H9 (cell line): Measurements from ENCODE around the gene SLC25A29. TPM values are rescaled to one million over a fixed set of nuclear protein-coding genes. Genes with fewer than 3 reads are reported as not detected.

Experiments
- DNase-seq: peaks from one replicate; pipeline ENCODE4 v3.0.0-alpha.2; 2017
- H2AFZ ChIP-seq: one replicate; pipeline ENCODE4 v1.6.1; 2013; ENCODE audit warnings: mild to moderate bottlenecking, low read length, control low read depth, moderate library complexity
- H2AK5ac ChIP-seq: 2 replicates; pipeline ENCODE4 v1.6.1; 2013; ENCODE audit warnings: low read length, control low read depth, mixed read lengths; ENCODE audit not compliant: insufficient read length
- H2BK120ac ChIP-seq: one replicate; pipeline ENCODE4 v1.6.1; 2013; ENCODE audit warnings: low read depth, mild to moderate bottlenecking, low read length, control low read depth, inconsistent platforms; ENCODE audit not compliant: poor library complexity, severe bottlenecking
- H2BK12ac ChIP-seq: 2 replicates; pipeline ENCODE4 v1.6.1; 2013; ENCODE audit warnings: low read length, control low read depth, mixed read lengths, low read depth; ENCODE audit not compliant: insufficient read length
- H2BK15ac ChIP-seq: 2 replicates; pipeline ENCODE4 v1.6.1; 2013; ENCODE audit warnings: low read depth, low read length, control low read depth
- H2BK20ac ChIP-seq: one replicate; pipeline ENCODE4 v1.6.1; 2013; ENCODE audit warnings: low read depth, mild to moderate bottlenecking, low read length, control low read depth, inconsistent platforms; ENCODE audit not compliant: poor library complexity, severe bottlenecking
- H2BK5ac ChIP-seq: 2 replicates; pipeline ENCODE4 v1.6.1; 2013; ENCODE audit warnings: low read length, control low read depth, mixed read lengths; ENCODE audit not compliant: insufficient read length
- H3K14ac ChIP-seq: 2 replicates; pipeline ENCODE4 v1.6.1; 2013; ENCODE audit warnings: low read length, control low read depth; ENCODE audit not compliant: insufficient read depth
- H3K18ac ChIP-seq: 2 replicates; pipeline ENCODE4 v1.6.1; 2013; ENCODE audit warnings: low read depth, mild to moderate bottlenecking, mixed read lengths, low read length, control low read depth; ENCODE audit not compliant: insufficient read length
- H3K23ac ChIP-seq: 2 replicates; pipeline ENCODE4 v1.6.1; 2013; ENCODE audit warnings: low read length, control low read depth, mixed read lengths, low read depth; ENCODE audit not compliant: insufficient read length
- H3K23me2 ChIP-seq: 2 replicates; pipeline ENCODE4 v1.6.1; 2013; ENCODE audit warnings: low read depth, mild to moderate bottlenecking, mixed read lengths, low read length, control low read depth; ENCODE audit not compliant: insufficient read length, poor library complexity, severe bottlenecking
- H3K27ac ChIP-seq: 2 replicates; pipeline ENCODE4 v1.5.1; 2013; ENCODE audit warnings: low read length, control low read depth, mixed read lengths, low read depth; ENCODE audit not compliant: insufficient read length
- H3K27me3 ChIP-seq: 2 replicates; pipeline ENCODE4 v1.6.1; 2013; ENCODE audit warnings: low read length, control low read depth, inconsistent platforms; ENCODE audit not compliant: insufficient read depth
- H3K4ac ChIP-seq: 2 replicates; pipeline ENCODE4 v1.6.1; 2013; ENCODE audit warnings: low read depth, mild to moderate bottlenecking, control low read depth, inconsistent platforms, low read length, moderate library complexity
- H3K4me1 ChIP-seq: 2 replicates; pipeline ENCODE4 v1.6.1; 2013; ENCODE audit warnings: low read length, control low read depth, inconsistent platforms; ENCODE audit not compliant: insufficient read depth
- H3K4me2 ChIP-seq: 2 replicates; pipeline ENCODE4 v1.6.1; 2013; ENCODE audit warnings: low read length, control low read depth, mixed read lengths; ENCODE audit not compliant: insufficient read length, insufficient read depth
- H3K56ac ChIP-seq: 2 replicates; pipeline ENCODE4 v1.6.1; 2013; ENCODE audit warnings: low read depth, mild to moderate bottlenecking, mixed read lengths, low read length, control low read depth; ENCODE audit not compliant: insufficient read length
- H3K79me1 ChIP-seq: 2 replicates; pipeline ENCODE4 v1.6.1; 2013; ENCODE audit warnings: low read depth, mild to moderate bottlenecking, moderate library complexity, low read length, control low read depth, inconsistent platforms; ENCODE audit not compliant: insufficient read depth, poor library complexity, severe bottlenecking
- H3K79me2 ChIP-seq: 2 replicates; pipeline ENCODE4 v1.6.1; 2013; ENCODE audit warnings: low read length, control low read depth, inconsistent platforms; ENCODE audit not compliant: insufficient read depth
- H3K9ac ChIP-seq: 2 replicates; pipeline ENCODE4 v1.6.1; 2013; ENCODE audit warnings: low read length, control low read depth, mixed read lengths; ENCODE audit not compliant: insufficient read length; ENCODE audit errors: extremely low read depth
- H3K9me3 ChIP-seq: one replicate; pipeline ENCODE4 v1.6.1; 2013; ENCODE audit warnings: low read depth, low read length, inconsistent platforms; ENCODE audit not compliant: control insufficient read depth
- H3T11ph ChIP-seq: one replicate; pipeline ENCODE4 v1.6.1; 2013; ENCODE audit warnings: mild to moderate bottlenecking, low read length, control low read depth, inconsistent platforms
- H4K20me1 ChIP-seq: one replicate; pipeline ENCODE4 v1.6.1; 2013; ENCODE audit not compliant: control insufficient read depth, insufficient read length, insufficient read depth
- H4K5ac ChIP-seq: 2 replicates; pipeline ENCODE4 v1.6.1; 2013; ENCODE audit warnings: low read depth, mild to moderate bottlenecking, mixed read lengths, low read length, control low read depth; ENCODE audit not compliant: insufficient read length
- H4K8ac ChIP-seq: replicated peaks from 2 replicates; pipeline ENCODE4 v1.6.1; 2013; ENCODE audit warnings: low read length, control low read depth, mixed read lengths, low read depth; ENCODE audit not compliant: insufficient read length
- H4K91ac ChIP-seq: 2 replicates; pipeline ENCODE4 v1.6.1; 2013; ENCODE audit warnings: low read depth, mild to moderate bottlenecking, moderate library complexity, mixed read lengths, low read length, control low read depth; ENCODE audit not compliant: insufficient read length
- H3K27ac Mint-ChIP-seq, 3 experiments: 2 replicates in 2 of 3; 3 replicates in 1 of 3; pipeline ENCODE4 v1.8.0; 2020 to 2021; ENCODE audit warnings: mixed read lengths in 3 of 3, mild to moderate bottlenecking in 1 of 3, moderate library complexity in 1 of 3
- H3K27me3 Mint-ChIP-seq: 2 replicates; pipeline ENCODE4 v1.8.0; 2021; ENCODE audit warnings: low read depth, mild to moderate bottlenecking, moderate library complexity, mixed read lengths
- H3K36me3 Mint-ChIP-seq, 3 experiments: 2 replicates in 2 of 3; 3 replicates in 1 of 3; pipeline ENCODE4 v1.8.0; 2020 to 2021; ENCODE audit warnings: low read depth in 3 of 3, mixed read lengths in 3 of 3; ENCODE audit not compliant: insufficient read depth in 1 of 3
- H3K4me1 Mint-ChIP-seq, 2 experiments: 2 replicates each; pipeline ENCODE4 v1.8.0; 2020; ENCODE audit warnings: mixed read lengths in 2 of 2
- H3K4me3 Mint-ChIP-seq, 2 experiments: 2 replicates in 1 of 2; 3 replicates in 1 of 2; pipeline ENCODE4 v1.8.0; 2020 to 2021; ENCODE audit warnings: mild to moderate bottlenecking in 2 of 2, mixed read lengths in 2 of 2, moderate library complexity in 1 of 2
- H3K9me3 Mint-ChIP-seq, 2 experiments: 2 replicates in 1 of 2; 3 replicates in 1 of 2; pipeline ENCODE4 v1.8.0; 2020; ENCODE audit warnings: mild to moderate bottlenecking in 2 of 2, mixed read lengths in 2 of 2, moderate library complexity in 1 of 2
- WGBS: extraction: QIAGEN DNeasy Blood & Tissue Kit; methylation state at CpG from one replicate; pipeline ENCODE4 v1.1.7; 2013; ENCODE audit warnings: missing lambda C conversion rate, low lambda C conversion rate, mixed read lengths; ENCODE audit not compliant: insufficient read length; ENCODE audit errors: extremely low coverage; 5-methylcytosine and 5-hydroxymethylcytosine counted together
- total RNA-seq: library from RNA; stranded (reverse); gene quantifications from 2 replicates; pipeline ENCODE4 v1.2.1, GENCODE V29; 2021
- TF ChIP-seq, protein P1 (sequence below): fragments of 200-600 bp; sonication (generic); conservative IDR thresholded peaks from 3 replicates; pipeline ENCODE4 v1.8.0; 2021; ENCODE audit warnings: antibody characterized with exemption, mild to moderate bottlenecking

Gene SLC25A29
- total RNA-seq, 1 experiment from 2014 or later, result 175 TPM

DNA sequence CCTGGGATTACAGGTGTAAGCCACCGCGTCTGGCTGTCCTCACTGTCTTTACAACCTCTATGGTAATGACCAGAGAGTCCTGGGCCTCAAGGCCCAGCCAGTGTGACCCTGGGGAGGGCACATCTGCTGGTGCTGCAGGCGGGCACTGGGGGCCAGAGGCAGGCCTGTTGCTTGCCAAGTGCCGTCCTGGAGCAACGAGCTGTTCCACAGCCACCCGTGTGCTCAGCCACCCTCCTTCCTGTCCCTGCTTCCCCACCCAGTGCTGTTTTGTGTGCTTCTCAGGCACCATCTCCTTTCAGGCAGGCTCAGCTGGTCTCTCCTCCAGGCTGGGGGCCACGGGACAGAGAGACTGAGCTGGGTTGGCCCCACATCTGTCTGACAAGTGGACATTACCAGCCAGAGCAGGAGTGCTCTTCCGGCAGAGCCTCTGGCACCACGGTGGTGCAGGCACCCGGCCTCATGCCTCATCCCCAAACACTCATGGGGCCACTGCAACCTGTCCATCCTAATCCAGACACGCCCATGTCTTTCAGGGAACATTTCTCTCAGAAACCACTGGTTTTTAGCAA lies 25.9 kb upstream of the SLC25A29 start:
- H3K79me1 ChIP-seq, result no peaks in the 10 kb centered on the region
- H3K27ac Mint-ChIP-seq, result peak overlapping the region in 2 of 3 experiments; percentile 48 to 95; a peak in 4 of 7 replicates
- H3K56ac ChIP-seq, result no peak overlapping the region
- H4K8ac ChIP-seq, result no peak overlapping the region
- no peaks in the 10 kb centered on the region for H3K4me1 ChIP-seq
- H3K27ac ChIP-seq, result no peak overlapping the region
- H3K14ac ChIP-seq, result no peak overlapping the region
- H3K27me3 Mint-ChIP-seq, result no peaks in the 10 kb centered on the region
- H3K4me3 Mint-ChIP-seq, result no peak overlapping the region
- H3K36me3 Mint-ChIP-seq, result peaks cover 17 to 29% (median 22%) of the 10 kb centered on the region in 3 experiments; a peak in 6 of 7 replicates
- TF ChIP-seq, protein P1, sequence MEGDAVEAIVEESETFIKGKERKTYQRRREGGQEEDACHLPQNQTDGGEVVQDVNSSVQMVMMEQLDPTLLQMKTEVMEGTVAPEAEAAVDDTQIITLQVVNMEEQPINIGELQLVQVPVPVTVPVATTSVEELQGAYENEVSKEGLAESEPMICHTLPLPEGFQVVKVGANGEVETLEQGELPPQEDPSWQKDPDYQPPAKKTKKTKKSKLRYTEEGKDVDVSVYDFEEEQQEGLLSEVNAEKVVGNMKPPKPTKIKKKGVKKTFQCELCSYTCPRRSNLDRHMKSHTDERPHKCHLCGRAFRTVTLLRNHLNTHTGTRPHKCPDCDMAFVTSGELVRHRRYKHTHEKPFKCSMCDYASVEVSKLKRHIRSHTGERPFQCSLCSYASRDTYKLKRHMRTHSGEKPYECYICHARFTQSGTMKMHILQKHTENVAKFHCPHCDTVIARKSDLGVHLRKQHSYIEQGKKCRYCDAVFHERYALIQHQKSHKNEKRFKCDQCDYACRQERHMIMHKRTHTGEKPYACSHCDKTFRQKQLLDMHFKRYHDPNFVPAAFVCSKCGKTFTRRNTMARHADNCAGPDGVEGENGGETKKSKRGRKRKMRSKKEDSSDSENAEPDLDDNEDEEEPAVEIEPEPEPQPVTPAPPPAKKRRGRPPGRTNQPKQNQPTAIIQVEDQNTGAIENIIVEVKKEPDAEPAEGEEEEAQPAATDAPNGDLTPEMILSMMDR, result no peak
- no peak overlapping the region for H3K9ac ChIP-seq
- no peaks in the 10 kb centered on the region for H3K23me2 ChIP-seq
- H2BK120ac ChIP-seq, result no peak overlapping the region
- no peak overlapping the region for H3K4ac ChIP-seq
- H2BK12ac ChIP-seq, result no peak overlapping the region
- H3K23ac ChIP-seq, result no peak overlapping the region
- H2BK15ac ChIP-seq, result no peak overlapping the region
- H3K4me2 ChIP-seq, result no peak overlapping the region
- H3K18ac ChIP-seq, result no peak overlapping the region
- 0 out of 4 replicates have a peak, but pooled peaks cover 0 to 3% of the 10 kb centered on the region in 2 experiments for H3K4me1 Mint-ChIP-seq
- no CpG with 5 or more reads among the region's 11 CpGs for WGBS
- H2BK20ac ChIP-seq, result no peak overlapping the region
- H3K9me3 Mint-ChIP-seq, result no peaks in the 10 kb centered on the region
- H2AK5ac ChIP-seq, result no peak overlapping the region
- DNase-seq, result no peak
- no peak overlapping the region for H4K91ac ChIP-seq
- no peak overlapping the region for H4K5ac ChIP-seq
- no peak overlapping the region for H2AFZ ChIP-seq
- H3T11ph ChIP-seq, result no peak overlapping the region
- H3K79me2 ChIP-seq, result no peaks in the 10 kb centered on the region
- H2BK5ac ChIP-seq, result no peak overlapping the region
- no peaks in the 10 kb centered on the region for H3K9me3 ChIP-seq
- no peaks in the 10 kb centered on the region for H3K27me3 ChIP-seq
- H4K20me1 ChIP-seq, result no peaks in the 10 kb centered on the region
